IPS-15b (cell line): Measurements from ENCODE around the gene MDGA2.

Experiments used
- H3K27me3 ChIP-seq: one replicate; pipeline ENCODE4 v1.6.1; 2013; ENCODE audit warnings: low read length; ENCODE audit not compliant: control insufficient read depth, insufficient read depth
- H3K36me3 ChIP-seq: one replicate; pipeline ENCODE4 v1.6.1; 2013; ENCODE audit warnings: low read length; ENCODE audit not compliant: control insufficient read depth, insufficient read depth
- H3K4me1 ChIP-seq: one replicate; pipeline ENCODE4 v1.6.1; 2013; ENCODE audit warnings: mild to moderate bottlenecking, low read length; ENCODE audit not compliant: control insufficient read depth, insufficient read depth
- H3K4me3 ChIP-seq: one replicate; pipeline ENCODE4 v1.5.1; 2013; ENCODE audit warnings: low read depth, low read length
- H3K9ac ChIP-seq: one replicate; pipeline ENCODE4 v1.6.1; 2013; ENCODE audit warnings: low read depth, mild to moderate bottlenecking, low read length
- H3K9me3 ChIP-seq: one replicate; pipeline ENCODE4 v1.6.1; 2013; ENCODE audit warnings: mild to moderate bottlenecking, low read length; ENCODE audit not compliant: control insufficient read depth, insufficient read depth

The MDGA2 gene

DNA sequence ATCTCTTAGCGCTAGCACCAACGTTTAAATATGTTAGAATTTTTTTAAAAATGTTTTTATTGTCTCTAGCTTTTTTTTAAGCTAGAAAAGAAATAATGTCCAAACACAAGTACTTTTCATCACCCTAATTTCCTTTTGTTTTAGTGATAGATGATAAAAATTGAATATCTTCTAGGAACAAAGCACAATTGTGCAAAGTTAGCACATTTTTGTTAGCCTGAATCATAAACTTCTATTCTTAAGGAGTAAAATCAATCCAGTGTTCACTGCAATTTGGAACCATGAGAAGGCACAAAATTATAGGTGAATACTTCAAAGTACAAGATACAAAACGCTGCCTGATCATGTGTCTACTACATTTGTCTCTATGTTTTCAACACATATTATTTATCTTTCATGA, 615.4 kb downstream of the MDGA2 start:
- Histone ChIP-seq H3K4me3 (no peak overlapping the region), H3K9me3 (no peaks in the 10 kb centered on the region), H3K4me1 (peaks cover 4% of the 10 kb centered on the region), H3K27me3 (no peaks in the 10 kb centered on the region), H3K36me3 (no peaks in the 10 kb centered on the region), H3K9ac (no peak overlapping the region)

DNA sequence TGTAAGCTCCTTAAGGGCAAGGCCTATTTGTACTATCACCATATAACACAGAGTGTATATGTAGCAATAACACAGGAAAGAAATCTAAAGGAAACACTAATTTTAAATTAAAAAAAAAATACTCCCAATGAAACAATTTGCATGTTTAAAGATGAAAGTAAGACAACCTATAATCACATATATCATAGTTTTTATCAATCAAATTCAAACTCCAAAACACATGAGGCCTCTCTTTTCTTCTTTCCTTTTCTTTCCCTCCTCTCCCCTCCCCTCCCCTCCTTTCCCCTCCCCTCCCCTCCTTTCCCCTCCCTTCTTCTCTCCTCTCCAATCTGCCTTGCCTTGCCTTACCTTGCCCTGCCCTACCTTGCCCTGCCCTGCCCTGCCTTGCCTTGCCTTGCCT, 618.0 kb downstream of the MDGA2 start:
- H3K4me3 ChIP-seq, result no peak overlapping the region
- H3K27me3 ChIP-seq, result no peaks in the 10 kb centered on the region
- H3K4me1 ChIP-seq, result no peaks in the 10 kb centered on the region
- no peak overlapping the region for H3K9ac ChIP-seq
- H3K36me3 ChIP-seq, result no peaks in the 10 kb centered on the region
- H3K9me3 ChIP-seq, result no peaks in the 10 kb centered on the region

DNA sequence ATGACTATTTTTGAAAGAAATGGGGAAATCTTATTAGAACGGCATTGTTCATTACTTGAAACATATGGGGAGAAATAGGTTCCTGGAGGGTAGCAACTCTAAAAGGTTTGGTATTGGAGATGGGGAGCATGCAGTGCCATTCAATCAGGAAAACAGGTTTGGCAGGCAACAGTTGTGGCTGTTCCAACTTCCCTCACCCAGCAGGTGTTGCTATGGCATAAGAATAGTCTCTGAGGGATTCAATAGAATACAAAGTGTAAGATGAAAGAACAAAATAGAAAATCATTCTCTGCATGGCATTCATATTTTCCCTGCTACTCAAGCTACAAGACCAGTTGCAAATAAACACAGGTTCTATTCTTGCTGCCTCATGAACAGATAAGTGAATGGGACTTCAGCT, 630.6 kb downstream of the MDGA2 start:
- H3K4me1 ChIP-seq, result peaks cover 5% of the 10 kb centered on the region
- no peak overlapping the region for H3K9ac ChIP-seq
- no peaks in the 10 kb centered on the region for H3K36me3 ChIP-seq
- H3K4me3 ChIP-seq, result no peak overlapping the region
- no peaks in the 10 kb centered on the region for H3K27me3 ChIP-seq
- H3K9me3 ChIP-seq, result no peaks in the 10 kb centered on the region

DNA sequence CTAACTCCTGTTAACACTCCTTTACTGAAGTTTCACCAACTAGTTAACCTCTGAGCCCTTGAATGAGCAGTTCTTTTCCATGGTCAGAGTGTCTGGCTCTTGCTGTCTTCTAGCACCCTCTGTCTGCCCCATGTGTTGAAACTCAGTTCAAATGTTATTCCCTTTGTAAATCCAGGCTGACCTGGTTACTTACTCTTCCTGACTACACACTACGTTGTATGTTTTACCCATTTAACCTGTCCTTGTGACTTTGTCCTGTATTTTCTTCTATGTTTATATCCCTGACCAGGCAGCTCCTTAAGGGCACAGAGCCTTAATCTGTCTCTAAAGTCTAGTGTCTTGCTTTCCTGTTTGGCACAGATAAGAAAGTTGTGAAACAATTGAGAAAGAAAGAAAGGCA, 634.9 kb downstream of the MDGA2 start:
- Histone ChIP-seq H3K36me3 (no peaks in the 10 kb centered on the region), H3K9ac (no peak overlapping the region), H3K4me3 (no peak overlapping the region), H3K9me3 (no peaks in the 10 kb centered on the region), H3K27me3 (no peaks in the 10 kb centered on the region), H3K4me1 (peaks cover 5% of the 10 kb centered on the region)

DNA sequence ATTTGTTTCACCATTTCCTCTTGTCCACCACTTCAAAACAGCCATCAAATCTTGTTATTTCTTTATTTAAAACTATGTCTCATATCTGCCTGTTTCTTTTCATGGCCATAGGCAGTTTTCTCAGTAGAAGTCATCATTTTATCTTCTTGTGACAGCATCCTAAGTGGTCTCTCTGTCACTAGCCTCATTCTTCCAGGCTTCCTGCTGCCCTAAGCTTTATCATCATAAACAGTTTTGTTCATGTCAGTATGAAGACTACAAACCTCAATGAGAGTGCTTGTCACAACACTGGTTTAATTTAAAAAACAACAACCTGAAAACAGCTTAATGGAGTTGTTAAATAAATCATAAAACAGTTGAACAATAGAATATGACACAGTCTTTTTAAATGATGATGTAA, 636.1 kb downstream of the MDGA2 start:
- Histone ChIP-seq H3K9me3 (no peaks in the 10 kb centered on the region), H3K36me3 (no peaks in the 10 kb centered on the region), H3K27me3 (no peaks in the 10 kb centered on the region), H3K4me1 (peaks cover under 1% of the 10 kb centered on the region), H3K9ac (no peak overlapping the region), H3K4me3 (no peak overlapping the region)

DNA sequence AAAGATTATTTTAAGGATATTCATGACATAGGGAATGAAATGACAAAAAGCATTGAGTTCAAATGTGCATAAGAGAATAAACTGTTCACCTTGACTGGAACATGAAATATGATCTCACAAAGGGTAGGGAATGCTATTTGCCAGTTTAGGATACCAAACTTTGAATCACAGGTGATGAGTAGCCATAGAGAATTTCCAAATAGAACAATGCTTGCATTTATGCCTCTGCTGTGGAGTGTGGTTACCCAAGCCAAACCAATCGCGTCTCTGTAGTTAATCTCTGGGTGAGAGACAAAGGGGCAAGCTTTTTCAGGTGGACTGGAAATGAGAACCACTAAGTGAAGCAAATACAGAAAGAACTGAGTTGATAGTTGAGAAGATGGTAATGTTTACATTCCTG, 652.7 kb downstream of the MDGA2 start:
- no peaks in the 10 kb centered on the region for H3K27me3 ChIP-seq
- no peak overlapping the region for H3K4me3 ChIP-seq
- H3K9me3 ChIP-seq, result no peaks in the 10 kb centered on the region
- no peak overlapping the region for H3K9ac ChIP-seq
- H3K4me1 ChIP-seq, result no peaks in the 10 kb centered on the region
- H3K36me3 ChIP-seq, result no peaks in the 10 kb centered on the region

DNA sequence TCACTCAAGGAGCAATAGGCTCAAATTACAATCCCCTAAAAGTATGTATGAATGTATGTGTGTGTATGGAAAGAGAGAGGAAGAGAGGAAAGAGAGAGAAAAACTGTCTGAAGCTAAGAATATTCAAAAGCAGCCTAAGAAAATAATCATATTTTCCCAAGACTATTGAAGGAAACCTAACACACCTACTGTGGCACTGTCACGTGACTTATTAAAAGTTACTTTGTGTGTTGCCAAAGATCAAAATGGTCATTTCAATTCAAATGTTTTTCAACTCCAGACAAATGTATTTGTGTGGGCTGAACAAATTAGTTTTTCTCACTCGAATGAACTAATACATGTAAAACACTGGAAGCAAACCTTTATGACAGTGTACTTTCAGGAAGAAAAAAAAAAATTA, 654.9 kb downstream of the MDGA2 start:
- H3K36me3 ChIP-seq, result no peaks in the 10 kb centered on the region
- no peaks in the 10 kb centered on the region for H3K4me1 ChIP-seq
- H3K9me3 ChIP-seq, result no peaks in the 10 kb centered on the region
- no peak overlapping the region for H3K9ac ChIP-seq
- no peak overlapping the region for H3K4me3 ChIP-seq
- no peaks in the 10 kb centered on the region for H3K27me3 ChIP-seq

DNA sequence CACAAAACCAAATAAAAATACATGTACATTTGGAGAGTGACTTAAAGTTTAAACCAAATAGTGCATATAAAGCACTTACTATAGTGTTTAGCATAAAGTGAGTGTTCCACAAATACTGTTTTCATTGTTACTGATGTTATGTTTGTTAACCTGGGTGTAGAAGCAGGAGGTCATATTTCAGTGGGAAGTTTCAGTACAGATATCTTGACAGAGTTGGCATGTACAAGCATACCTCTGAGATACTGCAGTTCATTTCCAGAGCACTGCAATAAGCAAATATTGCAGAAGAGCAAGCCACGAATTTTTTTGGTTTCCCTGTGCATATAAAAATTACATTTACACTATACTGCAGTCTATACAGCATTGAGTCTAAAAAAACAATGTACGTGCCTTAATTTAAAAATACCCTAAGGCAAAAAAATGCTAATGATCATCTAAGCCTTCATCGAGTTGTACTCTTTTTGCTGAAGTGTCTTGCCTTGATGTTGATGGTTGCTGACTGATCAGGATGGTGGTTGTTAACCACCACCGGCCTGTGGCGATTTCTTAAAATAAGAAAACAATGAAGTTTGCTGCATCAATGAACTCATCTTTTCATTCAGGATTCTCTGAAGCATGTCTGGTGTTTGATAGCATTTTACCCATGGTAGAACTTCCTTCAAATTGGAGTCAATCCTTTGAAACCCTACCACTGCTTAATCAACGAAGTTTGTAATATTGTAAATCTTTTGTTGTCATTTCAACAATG, 662.7 kb downstream of the MDGA2 start:
- H3K4me3 ChIP-seq, result no peak overlapping the region
- H3K27me3 ChIP-seq, result no peaks in the 10 kb centered on the region
- H3K36me3 ChIP-seq, result no peaks in the 10 kb centered on the region
- no peak overlapping the region for H3K9ac ChIP-seq
- no peaks in the 10 kb centered on the region for H3K9me3 ChIP-seq
- H3K4me1 ChIP-seq, result peaks cover 3% of the 10 kb centered on the region

DNA sequence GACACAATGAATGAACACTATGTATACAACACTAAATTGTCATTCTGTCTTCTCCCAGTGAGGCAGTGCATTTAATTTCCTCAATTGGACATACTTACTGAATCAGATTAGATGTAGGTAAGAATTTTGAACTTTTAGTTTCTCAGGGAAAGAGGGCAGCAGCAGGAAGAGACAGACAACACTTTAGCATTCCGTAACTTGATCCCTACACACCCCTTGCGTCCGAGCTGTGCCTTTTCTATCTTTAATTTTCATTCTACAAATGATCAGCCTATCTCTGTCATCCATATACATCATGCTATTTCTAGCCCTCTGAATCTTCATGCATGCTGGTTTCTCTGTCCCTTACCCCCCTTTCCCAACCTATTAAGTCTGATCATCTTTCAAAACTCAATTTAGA, 665.8 kb downstream of the MDGA2 start:
- H3K4me1 ChIP-seq, result peaks cover 3% of the 10 kb centered on the region
- no peak overlapping the region for H3K4me3 ChIP-seq
- no peak overlapping the region for H3K9ac ChIP-seq
- H3K27me3 ChIP-seq, result no peaks in the 10 kb centered on the region
- no peaks in the 10 kb centered on the region for H3K36me3 ChIP-seq
- no peaks in the 10 kb centered on the region for H3K9me3 ChIP-seq

DNA sequence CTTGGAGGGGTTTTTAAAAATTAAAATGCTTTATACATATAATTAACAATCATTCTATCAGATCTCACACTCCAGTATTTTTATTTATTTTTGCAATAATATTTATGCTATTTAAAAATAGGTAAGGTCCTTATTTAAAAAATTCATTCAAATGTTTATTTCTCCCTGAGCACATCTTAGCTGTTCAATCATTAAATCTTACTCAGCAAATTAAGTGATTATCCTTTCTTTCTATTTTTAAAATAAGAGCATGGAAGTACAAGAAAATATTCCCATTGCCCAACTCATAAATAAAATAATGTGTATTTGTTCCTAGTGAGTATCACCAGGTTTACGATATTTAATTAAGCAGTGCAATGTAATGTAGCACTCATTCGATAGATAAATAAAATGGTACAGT, 666.7 kb downstream of the MDGA2 start:
- Histone ChIP-seq H3K4me3 (no peak overlapping the region), H3K27me3 (no peaks in the 10 kb centered on the region), H3K36me3 (no peaks in the 10 kb centered on the region), H3K9me3 (no peaks in the 10 kb centered on the region), H3K4me1 (peaks cover 3% of the 10 kb centered on the region), H3K9ac (no peak overlapping the region)

DNA sequence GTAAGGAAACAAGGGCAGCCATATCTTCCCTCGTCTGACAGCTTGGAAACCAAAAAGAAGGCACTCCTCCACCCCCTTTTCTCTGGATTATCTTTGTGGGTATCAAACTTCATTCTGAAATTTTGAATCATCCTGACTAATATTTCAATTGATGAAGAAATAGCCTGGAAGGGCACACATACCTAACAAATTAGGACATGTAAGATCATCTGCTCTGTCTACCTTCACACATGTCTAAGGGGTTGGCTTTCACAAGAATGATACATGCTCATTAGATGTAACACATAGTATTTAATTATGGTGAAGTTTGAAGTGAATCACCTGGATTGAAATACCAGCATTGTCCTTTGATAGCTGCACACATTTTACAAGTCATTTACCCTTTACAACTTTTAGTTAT, 675.7 kb downstream of the MDGA2 start:
- Histone ChIP-seq H3K36me3 (no peaks in the 10 kb centered on the region), H3K4me3 (no peak overlapping the region), H3K4me1 (no peaks in the 10 kb centered on the region), H3K9ac (no peak overlapping the region), H3K27me3 (no peaks in the 10 kb centered on the region), H3K9me3 (no peaks in the 10 kb centered on the region)

DNA sequence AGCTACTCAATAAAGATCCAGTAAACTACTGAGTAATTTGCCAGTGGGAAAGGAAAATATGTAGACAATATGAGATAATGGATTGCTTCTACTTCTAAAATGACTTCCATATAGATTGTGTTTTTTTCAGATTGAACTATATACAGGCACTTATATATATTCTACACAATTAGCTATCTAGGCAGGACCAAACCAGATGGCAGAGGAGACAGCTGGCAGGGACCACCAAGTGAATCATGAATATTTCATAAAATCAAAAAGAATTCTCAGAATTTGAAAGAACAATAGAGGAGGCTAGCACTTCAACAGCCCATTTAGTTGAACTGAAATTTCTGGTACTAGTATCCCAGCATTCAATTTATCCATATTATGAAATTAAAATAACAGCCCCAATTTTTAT, 685.8 kb downstream of the MDGA2 start:
- Histone ChIP-seq H3K9me3 (no peaks in the 10 kb centered on the region), H3K4me3 (no peak overlapping the region), H3K4me1 (no peaks in the 10 kb centered on the region)

More for the DNA sequence above, 685.8 kb downstream of the MDGA2 start:
- Histone ChIP-seq H3K9ac (no peak overlapping the region), H3K27me3 (no peaks in the 10 kb centered on the region), H3K36me3 (no peaks in the 10 kb centered on the region)
